Activated T-helper 2 cell treated with anti-CD3 and anti-CD28 coated beads, Interferon-gamma antibody, Interleukin-2, Interleukin-4, amounts not matched to agents 10 μg/mL and 5 μg/mL and 100 μg/mL, durations not matched to agents 14 hours and 24 hours and 36 hours (primary cell): ENCODE results near the gene STK32C. TPM values are rescaled to one million over a fixed set of nuclear protein-coding genes. Genes with fewer than 3 reads are reported as not detected.
A peak's percentile ranks its signal among the peaks of the same experiment; 100 is the strongest.
"Not testable (repeated sequence)": the region's sequence is repeated elsewhere in the genome, so short reads cannot be mapped to it uniquely, and the experiment has no call there.

Experiments used
- DNase-seq: peaks from one replicate; pipeline ENCODE4 v3.0.0; 2021; ENCODE audit warnings: low spot score
- H3K27ac Mint-ChIP-seq: one replicate; pipeline ENCODE4 v1.8.0; 2021; ENCODE audit warnings: mixed read lengths
- H3K27me3 Mint-ChIP-seq: one replicate; pipeline ENCODE4 v1.8.0; 2021; ENCODE audit warnings: low read depth, mixed read lengths
- H3K36me3 Mint-ChIP-seq: one replicate; pipeline ENCODE4 v1.8.0; 2021; ENCODE audit warnings: low read depth, mixed read lengths
- H3K4me1 Mint-ChIP-seq: one replicate; pipeline ENCODE4 v1.8.0; 2021; ENCODE audit warnings: low read depth, mixed read lengths
- H3K4me3 Mint-ChIP-seq: one replicate; pipeline ENCODE4 v1.8.0; 2021; ENCODE audit warnings: low read depth, mild to moderate bottlenecking, moderate library complexity, mixed read lengths
- H3K9me3 Mint-ChIP-seq: one replicate; pipeline ENCODE4 v1.8.0; 2021; ENCODE audit warnings: mixed read lengths
- intact Hi-C: fragments of 100-400 bp; cut with micrococcal nuclease; formaldehyde crosslinking; loops from one replicate; pipeline ENCODE4 v1.15.1; 2023
- total RNA-seq: library from RNA; stranded (reverse); gene quantifications from 2 replicates; pipeline ENCODE4 v1.2.3, GENCODE V29; 2022

Gene STK32C
- total RNA-seq, 1 donor from 2014 or later = 17.3 TPM

DNA sequence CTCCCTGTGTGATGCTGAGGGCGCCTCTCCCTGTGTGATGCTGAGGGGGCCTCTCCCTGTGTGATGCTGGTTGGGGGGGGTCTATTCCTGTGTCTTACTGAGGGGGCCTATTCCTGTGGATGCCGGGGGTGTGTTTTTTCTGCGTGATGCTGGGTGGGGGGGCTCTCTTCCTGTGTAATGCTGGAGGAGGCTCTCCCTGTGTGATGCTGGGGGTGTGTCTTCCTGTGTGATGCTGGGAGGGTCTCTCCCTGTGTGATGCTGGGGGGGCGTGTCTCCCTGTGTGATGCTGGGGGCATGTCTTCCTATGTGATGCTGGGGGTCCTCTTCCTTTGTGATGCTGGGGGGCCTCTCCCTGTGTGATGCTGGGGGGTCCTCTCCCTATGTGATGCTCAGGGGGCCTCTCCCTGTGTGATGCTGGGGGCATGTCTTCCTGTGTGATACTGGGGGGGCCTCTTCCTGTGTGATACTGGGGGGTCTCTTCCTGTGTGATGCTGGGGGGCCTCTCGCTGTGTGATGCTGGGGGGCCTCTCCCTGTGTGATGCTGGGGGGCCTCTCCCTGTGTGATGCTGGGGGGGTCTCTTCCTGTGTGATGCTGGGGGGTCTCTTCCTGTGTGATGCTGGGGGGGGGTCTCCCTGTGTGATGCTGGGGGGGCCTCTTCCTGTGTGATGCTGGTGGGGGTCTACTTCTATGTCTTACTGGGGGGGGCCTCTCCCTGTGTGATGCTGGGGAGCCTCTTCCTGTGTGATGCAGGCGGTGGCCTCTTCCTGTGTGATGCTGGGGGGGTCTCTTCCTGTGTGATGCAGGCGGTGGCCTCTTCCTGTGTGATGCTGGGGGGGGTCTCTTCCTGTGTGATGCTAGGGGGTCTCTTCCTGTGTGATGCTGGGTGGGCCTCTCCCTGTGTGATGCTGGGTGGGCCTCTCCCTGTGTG is 148.2 kb downstream of the STK32C start:
- Mint-ChIP-seq H3K27ac (peak overlapping the region; percentile 86), H3K4me3 (peak overlapping the region; percentile 55), H3K4me1 (peaks cover 38% of the 10 kb centered on the region)
- peak; percentile 65 for DNase-seq
- not testable (repeated sequence) for H3K36me3 Mint-ChIP-seq, H3K9me3 Mint-ChIP-seq, H3K27me3 Mint-ChIP-seq
- intact Hi-C loops = loop anchor here (5.0 kb wide), 2 partner anchors 257 to 288 kb away; partner anchors contain the start of gene PPP2R2D

DNA sequence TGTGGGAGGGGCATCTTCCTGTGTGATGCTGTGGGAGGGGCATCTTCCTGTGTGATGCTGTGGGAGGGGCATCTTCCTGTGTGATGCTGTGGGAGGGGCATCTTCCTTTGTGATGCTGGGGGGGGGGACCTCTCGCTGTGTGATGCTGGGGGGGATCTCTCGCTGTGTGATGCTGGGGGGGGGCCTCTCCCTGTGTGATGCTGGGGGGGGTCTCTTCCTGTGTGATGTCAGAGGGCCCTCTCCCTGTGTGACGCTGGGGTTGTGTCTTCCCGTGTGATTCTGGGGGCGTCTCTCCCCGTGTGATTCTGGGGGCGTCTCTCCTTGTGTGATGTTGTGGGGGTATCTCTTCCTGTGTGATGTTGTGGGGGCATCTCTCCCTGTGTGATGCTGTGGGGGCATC is 148.9 kb downstream of the STK32C start:
- Mint-ChIP-seq H3K27me3 (no peaks in the 10 kb centered on the region), H3K4me1 (peaks cover 34% of the 10 kb centered on the region), H3K36me3 (no peaks in the 10 kb centered on the region), H3K27ac (peak overlapping the region; percentile 86), H3K4me3 (peak overlapping the region; percentile 55), H3K9me3 (no peaks in the 10 kb centered on the region)
- peak; percentile 42 for DNase-seq
- intact Hi-C loops = loop anchor here (1.0 to 5.0 kb wide), 2 partner anchors 257 to 378 kb away; partner anchors contain the start of genes INPP5A and PPP2R2D

DNA sequence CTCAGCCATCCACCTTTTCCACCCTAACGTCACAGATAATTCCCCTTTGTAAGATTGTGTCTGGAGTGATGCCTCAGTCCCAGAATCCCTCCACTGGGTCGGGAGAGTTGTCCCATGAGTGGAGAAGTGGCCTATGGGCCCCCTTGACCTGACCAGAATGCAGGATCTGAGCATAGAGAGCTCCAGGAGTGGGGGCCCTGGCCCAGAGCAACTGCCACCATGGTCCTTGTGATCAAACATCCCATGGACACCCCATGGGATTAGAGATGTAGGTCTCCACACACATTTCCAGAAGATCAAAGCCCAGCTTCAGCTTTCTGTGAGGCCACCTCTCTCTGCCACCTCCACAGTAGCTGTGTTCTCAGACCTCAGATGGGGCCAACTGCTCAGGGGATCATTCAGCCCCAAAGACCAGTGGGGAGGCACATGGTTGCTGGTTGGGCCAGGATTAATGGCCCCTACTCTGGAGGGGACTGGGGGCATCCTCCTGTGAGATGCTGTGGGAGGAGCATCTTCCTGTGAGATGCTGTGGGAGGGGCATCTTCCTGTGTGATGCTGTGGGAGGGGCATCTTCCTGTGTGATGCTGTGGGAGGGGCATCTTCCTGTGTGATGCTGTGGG is 149.5 kb downstream of the STK32C start:
- H3K9me3 Mint-ChIP-seq = no peaks in the 10 kb centered on the region
- H3K4me3 Mint-ChIP-seq = no peak overlapping the region
- intact Hi-C loops = loop anchor here (1.0 to 5.0 kb wide), 2 partner anchors 256 to 379 kb away; partner anchors contain the start of genes INPP5A and PPP2R2D
- peak; percentile 52 for DNase-seq
- peak overlapping the region; percentile 65 for H3K27ac Mint-ChIP-seq
- peaks cover 29% of the 10 kb centered on the region for H3K4me1 Mint-ChIP-seq
- no peaks in the 10 kb centered on the region for H3K36me3 Mint-ChIP-seq
- H3K27me3 Mint-ChIP-seq = no peaks in the 10 kb centered on the region

Other genes starting within 250 kb of the STK32C start
- gene JAKMIP3, start 242.0 kb downstream of the STK32C start, total RNA-seq = 1.3 TPM in 2 replicates
- gene DPYSL4, start 121.0 kb downstream of the STK32C start, total RNA-seq = 16.5 and 17.9 TPM in 2 replicates
- 2.8 and 3.5 TPM in 2 replicates for gene LRRC27, start 24.2 kb upstream of the STK32C start, total RNA-seq
- 3.8 TPM in 2 replicates for gene PWWP2B, start 89.2 kb upstream of the STK32C start, total RNA-seq
- gene INPP5A, start 229.8 kb upstream of the STK32C start, total RNA-seq = 13.0 and 13.8 TPM in 2 replicates